NCI-H1417 treated with DMSO at 0.1 percent for 48 hours (cell line): Measurements from ENCODE around the gene YBX2.

ENCODE experiments used
- DNase-seq: peaks from one replicate; lab custom pipeline; 2025; lab: John Stamatoyannopoulos, UW

The YBX2 gene

DNA sequence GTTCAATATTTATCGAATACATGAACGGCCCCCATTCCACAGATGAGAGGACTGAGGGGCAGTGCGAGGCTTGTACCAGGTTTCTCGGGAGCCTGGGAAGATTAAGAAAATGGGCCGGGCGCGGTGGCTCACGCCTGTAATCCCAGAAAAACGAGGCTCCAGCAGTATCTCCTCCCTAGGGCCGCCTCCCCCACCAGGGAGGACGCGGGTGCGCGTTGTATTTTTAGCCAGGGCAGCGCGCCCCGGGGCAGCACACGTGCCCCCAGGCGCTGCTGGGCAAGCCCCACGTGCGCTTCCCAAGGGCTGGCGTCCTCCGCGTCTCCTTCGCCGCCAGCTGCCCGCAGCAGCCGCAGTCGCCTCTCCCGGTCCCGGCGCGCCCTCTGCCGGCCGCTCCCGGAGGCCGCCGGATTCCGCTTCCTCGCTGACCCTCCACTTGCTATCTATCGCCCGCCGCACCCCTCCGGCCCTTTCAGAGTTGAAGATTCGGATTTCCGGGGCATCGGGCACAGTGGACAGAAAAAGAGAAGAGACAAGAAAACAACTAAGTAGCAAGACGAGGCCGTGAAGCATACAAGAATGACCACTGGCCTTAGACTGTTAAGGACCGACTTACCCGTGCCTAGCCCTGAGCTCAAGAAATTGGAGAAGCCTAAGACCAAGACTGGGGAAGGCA lies 1.9 kb upstream of the YBX2 start:
- no peak for DNase-seq

DNA sequence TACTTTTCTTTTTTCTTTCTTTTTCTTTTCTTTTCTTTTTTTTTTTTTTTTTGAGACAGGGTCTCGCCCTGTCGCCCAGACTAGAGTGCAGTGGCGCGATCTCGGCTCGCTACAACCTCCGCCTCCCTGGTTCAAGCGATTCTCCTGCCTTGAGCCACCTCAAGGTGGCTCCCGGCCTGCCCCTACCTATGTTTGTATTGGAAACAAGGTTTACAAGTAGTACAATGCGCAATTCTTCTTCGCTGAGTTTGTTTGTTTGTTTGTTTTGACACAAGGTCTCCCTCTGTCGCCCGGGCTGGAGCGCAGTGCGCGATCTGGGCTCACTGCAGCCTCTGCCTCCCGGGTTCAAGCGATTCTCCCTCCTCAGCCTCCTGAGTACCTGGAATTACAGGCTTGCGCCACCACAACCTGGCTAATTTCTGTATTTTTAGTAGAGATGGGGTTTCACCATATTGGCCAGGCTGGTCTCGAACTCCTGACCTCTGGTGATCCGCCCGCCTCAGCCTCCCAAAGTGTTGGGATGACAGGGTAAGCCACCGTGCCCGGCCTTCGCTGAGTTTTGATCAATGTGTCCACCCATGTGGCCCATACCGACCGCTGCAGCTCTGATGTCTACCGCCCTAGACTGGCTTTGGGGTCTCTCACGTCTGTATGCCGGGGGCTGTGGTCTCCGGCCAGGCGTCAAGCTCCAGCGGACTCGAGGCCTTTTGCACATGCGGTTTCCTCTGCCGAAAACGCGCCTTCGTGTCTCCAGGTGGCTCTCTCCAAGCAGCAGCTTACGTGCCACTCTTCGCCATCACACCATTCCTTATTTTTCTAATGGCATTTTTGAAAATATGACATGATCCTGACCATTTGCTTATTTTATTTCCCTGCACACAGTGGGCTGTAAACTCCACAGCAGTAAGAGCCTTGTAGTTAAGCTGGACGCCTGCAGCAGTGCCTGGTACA lies 1.1 kb upstream of the YBX2 start:
- DNase-seq, result no peak

DNA sequence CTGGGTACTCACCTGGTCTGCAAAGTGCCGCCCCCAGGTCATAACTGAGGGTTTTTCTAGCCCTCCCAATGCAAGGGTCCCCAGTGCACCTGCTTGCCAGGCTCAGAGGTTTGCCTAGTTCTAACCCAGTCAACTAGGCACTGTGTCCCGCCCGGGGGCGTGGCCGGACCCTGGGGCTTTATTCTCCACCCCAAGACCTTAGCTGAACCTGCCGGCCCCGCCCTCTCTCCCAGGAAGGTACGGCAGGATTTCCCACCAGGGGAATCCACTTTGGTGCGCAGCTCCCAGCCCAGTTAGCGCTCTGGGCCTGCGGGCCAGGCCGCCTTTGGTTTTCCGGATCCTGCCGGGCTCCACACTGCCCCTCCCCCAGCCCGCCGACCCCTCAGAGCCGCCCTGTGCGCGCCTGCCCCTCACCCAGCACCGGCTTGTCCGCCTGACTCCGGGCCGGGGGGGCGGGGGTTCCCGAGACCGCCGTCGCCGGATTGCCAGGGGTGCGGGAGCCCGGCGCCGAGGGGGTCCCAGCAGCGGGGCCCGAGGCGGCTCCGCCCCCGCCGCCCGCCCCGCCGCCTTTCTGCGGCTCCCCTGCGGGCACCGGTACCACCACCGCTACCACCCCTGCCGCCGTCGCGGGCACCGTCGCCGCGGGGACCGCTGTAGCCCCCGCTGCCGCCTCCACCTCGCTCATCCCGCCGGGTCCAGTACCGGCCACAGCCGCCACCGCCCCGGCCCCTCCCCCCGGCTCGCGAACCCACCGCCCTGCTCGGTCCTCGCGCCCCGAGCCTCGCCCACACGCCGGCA lies 424 bp downstream of the YBX2 start:
- no peak for DNase-seq

DNA sequence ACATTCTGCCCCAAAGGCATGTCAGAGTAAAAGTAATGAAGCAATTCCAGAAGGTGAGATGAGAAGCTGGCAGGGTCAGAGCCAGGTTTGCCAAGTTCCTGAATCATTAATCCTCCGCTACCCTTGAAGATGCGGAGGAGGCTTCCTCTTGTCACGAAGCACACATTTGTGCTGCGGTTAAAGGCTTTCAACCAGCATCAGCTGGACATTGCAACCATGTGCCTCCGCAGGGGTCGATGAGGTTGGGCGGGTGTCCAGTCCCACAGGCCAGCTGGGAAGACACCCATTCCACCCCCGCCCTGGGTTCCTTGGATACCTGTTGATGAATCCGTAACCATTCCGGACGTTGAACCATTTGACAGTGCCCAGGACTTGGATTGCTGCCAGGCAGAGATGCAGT lies 1.3 kb downstream of the YBX2 start:
- no peak for DNase-seq

DNA sequence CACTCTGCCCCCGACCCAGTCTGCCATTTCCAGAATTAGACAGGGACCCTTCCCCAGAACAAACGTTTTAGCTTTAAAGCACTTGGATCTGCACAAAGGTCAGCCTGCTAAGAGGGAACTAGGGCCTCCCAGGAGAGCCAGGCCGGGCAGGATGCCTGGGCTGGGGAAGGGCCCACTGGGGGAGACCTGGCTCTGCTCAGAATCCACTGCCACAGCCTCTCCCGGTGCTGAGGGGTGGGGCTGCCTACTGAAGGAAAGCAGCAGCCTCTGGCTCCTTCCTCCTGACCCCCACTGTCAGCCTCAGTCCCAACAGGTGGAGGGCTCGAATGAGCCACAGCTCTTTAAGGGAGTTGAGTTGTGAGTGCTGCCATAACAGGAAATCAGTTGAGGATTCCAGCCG lies 1.7 kb downstream of the YBX2 start:
- DNase-seq, result no peak

DNA sequence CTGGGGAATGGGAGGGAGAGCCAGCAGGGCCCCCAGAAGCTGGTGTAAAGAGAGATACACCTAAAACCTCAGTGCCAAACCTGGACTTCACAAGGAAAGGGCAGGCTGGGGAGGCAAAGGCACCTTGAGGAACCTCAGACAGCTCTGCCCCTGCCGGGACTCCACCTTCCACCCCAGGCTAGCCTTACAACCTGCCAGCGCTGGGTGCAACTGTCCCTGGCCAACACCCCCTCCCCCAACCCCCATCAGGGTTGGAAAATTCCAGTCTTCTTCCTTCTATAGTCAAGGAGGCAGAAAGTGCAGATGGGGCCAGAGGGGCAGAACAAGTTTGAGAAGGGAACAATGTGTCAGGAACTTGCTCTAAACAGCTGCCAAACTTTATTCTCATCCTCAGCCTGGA lies 2.2 kb downstream of the YBX2 start:
- DNase-seq, result no peak

DNA sequence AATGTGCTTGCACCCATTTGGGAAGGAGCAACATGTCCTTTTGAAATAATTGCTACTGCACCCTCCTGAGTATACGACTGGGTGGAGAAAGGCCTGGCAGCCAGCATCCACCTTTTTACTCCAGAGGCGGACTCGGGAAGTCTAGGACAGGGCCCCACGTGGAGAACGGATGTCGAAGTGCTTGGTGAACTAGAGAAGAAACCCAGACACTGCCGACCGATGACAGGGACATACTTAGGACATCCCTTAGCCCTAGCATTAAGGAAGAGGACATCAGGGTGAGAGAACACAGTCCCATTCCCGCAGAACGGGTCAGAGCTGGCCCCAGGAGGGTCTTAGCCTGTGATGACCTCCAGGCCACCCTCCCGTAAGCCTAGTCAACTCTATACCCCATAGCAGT lies 3.8 kb downstream of the YBX2 start:
- no peak for DNase-seq

DNA sequence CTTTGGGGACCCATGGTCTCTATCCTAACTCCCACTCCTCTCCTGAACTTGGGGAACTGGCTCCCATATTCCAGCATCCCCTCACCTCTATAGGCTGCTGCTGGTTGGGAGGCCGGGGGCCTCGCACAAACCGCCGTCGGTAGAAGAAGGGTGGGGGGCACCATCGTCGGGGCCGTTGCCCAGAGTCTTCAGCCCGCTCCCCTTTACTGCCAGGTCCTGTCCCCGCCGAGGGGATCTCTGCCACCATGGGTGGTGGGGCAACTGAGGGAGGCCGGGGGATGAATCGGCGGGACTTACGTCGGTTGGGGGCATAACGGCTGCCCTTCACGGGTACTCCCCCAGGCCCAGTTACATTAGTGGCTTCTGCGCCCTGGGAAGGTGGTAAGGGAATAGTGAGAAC lies 4.3 kb downstream of the YBX2 start:
- no peak for DNase-seq

DNA sequence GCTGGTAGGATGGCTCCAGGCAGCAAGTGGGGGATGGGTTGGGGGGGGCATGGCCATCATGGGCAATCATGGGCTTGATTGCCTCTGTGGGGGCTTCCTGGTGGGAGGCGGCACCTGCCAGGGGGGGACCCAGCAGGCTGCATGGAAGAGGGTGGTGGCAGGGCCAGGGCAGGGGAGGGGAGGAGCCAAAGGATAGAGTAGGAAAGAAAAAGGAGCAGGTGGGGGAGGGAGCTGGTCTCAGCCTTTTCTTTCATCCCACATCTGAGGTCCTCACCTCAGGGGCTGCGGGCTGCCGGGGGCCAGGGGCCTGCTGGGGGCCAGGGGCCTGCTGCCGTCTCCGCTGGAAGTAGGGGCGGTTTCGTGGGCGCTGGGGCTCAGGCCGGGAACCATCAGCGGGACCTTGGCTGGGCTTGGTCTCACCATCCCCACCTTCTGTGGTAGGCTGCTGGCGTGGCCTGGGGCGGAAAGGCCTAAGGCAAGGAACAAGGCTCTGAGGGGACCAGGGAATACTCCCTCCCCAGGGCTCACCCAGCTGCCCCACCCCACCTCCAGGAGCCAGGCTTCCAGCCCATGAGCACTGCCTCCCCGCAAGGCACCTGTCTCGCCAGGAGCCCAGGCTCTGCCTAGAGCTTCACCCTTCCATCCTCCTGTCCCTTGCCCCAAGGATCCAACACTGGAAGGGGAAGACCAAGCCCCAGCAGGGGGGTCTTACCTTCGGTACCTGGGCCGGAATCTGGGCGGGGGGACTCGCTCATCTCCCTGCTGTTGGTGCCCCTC lies 5.0 kb downstream of the YBX2 start:
- no peak for DNase-seq

DNA sequence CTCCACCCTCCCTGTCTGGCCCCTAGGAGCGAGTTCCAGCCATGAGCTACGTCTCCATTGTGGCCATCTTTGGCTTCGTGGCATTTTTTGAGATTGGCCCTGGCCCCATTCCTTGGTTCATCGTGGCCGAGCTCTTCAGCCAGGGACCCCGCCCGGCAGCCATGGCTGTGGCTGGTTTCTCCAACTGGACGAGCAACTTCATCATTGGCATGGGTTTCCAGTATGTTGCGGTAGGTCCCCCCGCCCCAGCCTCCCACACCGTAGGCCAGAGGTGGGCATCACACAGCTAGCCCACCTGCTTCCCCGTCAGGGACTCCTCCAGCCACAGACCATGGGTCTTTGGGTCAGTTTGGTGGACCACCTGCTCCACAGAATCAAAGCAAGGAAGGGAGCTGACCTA lies 8.8 kb downstream of the YBX2 start:
- no peak for DNase-seq

DNA sequence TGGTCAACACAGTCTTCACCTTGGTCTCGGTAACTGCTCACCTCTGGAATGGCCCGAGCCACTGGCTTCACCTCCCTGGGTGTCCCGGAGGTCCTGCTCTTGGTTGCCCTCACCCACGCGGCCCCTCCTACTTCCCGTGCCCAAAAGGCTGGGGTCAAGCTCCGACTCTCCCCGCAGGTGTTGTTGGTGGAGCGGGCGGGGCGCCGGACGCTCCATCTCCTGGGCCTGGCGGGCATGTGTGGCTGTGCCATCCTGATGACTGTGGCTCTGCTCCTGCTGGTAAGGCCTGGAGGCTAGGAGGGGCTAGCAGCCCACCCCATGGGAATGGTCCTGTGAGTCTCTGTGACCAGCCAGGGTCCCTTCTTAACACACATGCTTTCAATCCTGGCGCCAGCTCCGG lies 9.5 kb downstream of the YBX2 start:
- DNase-seq, result no peak

DNA sequence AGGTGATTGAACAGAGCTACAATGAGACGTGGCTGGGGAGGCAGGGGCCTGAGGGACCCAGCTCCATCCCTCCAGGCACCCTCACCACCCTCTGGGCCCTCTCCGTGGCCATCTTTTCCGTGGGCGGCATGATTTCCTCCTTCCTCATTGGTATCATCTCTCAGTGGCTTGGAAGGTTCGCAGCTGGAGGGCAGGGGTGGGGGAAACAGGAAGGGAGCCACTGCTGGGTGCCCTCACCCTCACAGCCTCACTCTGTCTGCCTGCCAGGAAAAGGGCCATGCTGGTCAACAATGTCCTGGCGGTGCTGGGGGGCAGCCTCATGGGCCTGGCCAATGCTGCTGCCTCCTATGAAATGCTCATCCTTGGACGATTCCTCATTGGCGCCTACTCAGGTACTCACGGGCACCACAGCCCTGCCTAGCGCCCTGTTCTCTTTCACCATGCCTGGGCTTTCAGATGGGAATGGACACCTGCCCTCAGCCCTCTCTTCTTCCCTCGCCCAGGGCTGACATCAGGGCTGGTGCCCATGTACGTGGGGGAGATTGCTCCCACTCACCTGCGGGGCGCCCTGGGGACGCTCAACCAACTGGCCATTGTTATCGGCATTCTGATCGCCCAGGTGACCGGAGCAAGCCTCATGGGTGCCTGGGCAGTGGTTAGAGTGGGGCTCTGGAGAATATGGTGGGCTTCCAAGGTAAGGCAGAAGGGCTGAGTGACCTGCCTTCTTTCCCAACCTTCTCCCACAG lies 10.8 kb downstream of the YBX2 start:
- no peak for DNase-seq

DNA sequence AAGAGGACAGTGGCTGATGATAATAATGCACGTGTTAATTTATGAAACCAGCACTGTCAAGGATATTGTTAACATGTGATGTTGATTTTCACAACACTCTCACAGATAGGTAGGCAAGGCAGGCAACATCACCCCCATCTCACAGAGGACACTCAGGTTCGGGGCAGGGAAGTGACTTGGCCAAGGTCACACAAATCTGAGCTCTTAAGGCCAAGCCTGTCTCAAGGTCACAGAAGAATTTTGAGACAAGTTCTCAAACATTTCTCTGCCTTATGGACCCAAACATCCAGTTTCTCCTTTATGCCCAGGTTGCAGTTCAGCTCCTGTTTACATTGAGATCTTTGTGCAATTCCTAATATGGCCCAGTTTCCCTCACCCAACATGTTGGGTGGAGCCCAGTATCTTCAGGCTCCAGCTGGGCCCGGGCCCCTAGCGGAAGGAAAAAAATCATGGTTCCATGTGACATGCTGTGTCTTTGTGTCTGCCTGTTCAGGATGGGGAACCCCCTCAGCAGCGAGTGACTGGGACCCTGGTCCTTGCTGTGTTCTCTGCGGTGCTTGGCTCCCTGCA lies 11.6 kb downstream of the YBX2 start:
- no peak for DNase-seq

DNA sequence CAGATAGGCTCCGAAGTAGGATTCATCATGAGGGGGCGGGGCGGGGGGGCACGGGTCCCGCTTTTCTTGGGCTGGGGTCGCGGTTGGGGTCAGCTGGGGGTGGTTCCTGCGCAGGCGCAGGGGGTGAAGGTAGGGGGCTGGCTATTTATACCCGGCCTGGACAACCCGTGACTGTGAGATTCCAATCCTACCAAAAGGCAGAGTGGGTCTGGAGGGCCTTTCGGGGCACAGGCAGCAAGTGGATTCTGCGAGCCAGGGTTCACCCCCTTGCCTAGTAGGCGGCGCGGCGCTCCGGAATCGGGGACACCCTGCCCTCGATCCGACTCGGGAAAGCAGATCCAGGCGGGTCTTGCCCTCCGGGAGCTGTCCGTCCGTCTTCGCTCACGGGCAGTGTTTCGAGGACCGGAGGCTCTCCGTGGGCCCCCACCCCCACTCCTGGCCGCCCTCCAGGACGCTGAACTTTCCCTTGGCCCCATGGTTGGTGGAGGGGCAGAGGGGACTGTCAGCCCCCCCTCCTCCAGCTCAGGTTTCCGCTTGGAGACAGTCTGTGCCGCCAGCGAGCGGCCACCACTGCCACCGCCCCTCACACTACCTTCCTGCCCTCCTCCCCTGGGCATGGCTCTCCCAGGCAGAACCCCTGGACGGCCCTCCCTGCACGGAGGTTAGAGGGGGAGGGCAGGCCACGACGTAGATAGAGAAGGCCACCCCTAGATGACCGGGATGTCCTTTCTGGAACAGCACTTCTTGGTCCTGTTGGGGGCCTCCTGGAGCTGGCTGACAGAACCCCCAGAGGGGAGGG lies 12.3 kb downstream of the YBX2 start:
- no peak for DNase-seq

DNA sequence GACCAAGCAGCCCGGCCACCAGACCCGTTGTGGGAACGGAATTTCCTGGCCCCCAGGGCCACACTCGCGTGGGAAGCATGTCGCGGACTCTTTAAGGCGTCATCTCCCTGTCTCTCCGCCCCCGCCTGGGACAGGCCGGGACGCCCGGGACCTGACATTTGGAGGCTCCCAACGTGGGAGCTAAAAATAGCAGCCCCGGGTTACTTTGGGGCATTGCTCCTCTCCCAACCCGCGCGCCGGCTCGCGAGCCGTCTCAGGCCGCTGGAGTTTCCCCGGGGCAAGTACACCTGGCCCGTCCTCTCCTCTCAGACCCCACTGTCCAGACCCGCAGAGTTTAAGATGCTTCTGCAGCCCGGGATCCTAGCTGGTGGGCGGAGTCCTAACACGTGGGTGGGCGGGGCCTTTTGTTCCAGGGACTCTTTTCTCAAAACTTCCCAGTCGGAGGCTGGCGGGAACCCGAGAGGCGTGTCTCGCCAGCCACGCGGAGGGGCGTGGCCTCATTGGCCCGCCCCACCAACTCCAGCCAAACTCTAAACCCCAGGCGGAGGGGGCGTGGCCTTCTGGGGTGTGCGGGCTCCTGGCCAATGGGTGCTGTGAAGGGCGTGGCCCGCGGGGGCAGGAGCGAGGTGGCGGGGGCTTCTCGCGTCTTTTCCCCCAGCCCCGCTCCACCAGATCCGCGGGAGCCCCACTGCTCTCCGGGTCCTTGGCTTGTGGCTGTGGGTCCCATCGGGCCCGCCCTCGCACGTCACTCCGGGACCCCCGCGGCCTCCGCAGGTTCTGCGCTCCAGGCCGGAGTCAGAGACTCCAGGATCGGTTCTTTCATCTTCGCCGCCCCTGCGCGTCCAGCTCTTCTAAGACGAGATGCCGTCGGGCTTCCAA lies 13.1 kb downstream of the YBX2 start, which contains the start of gene SLC2A4:
Gene SLC2A4, plus strand, starts transcription at position 645 of the 879 bp plus-strand sequence. Its CDS starts 217 bp downstream, at position 862.
- peak; percentile 36 for DNase-seq

DNA sequence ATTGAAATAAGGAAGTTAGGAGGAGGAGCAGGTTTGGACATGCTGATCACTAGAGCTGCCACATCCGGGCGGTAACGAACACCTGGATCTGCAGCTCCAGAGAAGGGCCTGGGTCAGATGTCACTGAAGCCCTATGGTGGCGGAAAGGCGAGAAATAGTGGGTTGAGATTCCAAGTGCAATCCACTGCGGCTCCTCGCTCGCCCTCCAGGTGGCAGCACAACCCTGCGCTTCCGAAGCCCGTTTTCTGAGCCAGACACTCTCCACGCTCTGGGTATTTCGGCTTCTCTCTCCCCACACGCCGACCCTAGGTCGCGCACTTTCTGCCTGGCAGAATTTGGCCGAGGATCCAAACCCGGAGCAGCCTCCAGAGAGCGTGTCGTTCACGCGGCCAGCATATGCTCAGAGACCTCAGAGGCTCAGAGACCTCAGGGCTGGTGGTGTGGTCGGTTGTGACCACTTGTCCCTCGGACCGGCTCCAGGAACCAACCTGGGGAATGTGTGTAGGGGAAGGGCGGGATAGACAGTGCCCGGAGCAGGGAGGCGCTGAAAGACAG lies 13.8 kb downstream of the YBX2 start:
- DNase-seq, result peak; percentile 5

DNA sequence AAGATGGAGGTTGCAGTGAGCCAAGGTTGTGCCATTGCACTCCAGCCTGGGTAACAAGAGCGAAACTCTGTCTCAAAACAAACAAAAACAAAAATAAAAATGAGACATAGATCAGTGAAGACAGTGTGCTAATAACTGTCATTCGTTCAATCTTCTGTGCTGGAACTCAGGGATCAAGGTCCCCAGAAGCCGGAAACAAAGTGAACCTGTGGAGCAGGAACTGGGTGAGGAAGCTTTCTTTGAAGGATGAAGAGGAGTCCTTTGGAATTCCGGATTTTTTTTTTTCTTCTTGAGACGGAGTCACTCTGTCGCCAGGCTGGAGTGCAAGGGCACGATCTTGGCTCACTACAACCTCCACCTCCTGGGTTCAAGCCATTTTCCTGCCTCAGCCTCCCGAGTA lies 15.0 kb downstream of the YBX2 start:
- DNase-seq, result no peak

DNA sequence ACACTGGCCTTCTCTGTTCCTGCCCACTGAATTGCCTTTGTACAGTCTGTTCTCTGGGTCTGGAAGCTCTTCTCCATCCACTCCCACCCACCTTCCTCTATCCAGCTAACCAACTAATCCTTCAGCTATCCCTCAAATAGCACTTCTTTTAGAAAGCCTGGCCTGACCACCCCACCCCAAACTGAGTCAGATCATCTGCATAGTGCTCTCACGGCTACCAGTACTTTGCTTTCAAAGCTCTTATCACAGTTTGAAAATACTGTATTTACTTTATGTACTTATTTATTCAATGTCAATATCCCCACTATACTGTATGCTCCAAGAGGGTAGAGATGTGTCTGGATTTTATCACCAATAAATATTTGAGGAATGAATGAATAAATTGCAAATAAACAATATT lies 27.7 kb downstream of the YBX2 start:
- DNase-seq, result no peak

DNA sequence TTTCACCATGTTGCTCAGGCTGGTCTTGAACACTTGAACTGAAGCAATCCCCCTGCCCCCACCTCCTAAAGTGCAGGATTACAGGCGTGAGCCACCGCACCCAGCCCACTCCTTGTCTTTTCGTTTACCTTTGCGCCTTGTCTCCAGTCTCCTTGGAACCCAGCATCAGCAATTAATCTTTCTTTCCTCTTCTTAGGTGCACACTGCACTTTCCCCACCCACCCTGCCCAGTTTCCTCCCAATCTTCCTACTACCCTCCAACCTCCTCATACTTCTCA lies 30.7 kb downstream of the YBX2 start:
- DNase-seq, result no peak
